Hippocampal formation (tissue), 2 donors: Measurements from ENCODE around the gene MRPS18C.
A peak's percentile ranks its signal among the peaks of the same experiment; 100 is the strongest.
"Not testable (repeated sequence)": the region's sequence is repeated elsewhere in the genome, so short reads cannot be mapped to it uniquely, and the experiment has no call there.

Source experiments
- DNase-seq, 2 donors: peaks; one replicate each; lab custom pipeline; 2025; lab: John Stamatoyannopoulos, UW

Gene MRPS18C

DNA sequence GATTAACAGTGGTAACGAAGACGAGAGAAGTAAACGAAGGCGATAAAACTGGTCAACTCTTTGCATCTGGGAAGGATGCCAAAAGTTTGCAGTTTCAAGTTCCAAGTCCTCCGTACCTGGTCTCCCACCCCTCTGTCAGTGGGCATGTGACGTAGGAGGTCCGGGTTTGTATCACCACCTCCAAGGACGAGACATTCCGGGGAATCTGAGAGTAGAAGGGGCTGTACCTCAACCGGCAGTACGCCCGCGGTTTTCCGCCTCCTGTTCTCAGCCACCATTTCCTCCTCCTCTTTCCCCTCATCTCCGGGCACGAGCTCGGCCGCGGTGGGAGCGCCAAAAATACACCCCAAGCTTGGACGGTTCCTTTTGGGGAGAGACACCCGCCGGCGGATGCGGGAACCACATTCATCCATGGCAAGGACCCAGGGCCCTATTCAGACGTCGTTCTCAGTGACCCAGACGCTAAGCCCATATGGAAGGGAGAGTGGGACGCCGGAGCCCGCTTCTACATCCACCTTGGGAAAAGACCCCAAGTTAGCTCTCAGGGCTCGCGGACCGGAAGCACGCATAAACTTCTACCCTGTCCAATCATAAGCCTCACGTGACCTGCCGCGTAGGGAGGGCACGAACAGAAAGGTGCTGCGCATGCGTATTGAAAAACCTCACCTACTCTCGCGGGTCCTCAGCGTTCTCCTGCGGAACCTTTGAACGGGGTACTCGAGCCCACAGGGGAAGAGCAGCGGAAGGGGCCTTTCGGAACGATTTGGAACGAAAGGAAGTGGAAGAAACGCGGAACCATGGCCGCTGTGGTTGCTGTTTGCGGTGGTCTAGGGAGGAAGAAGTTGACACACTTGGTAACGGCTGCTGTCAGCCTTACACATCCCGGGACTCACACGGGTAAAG is at the start of gene MRPS18C, which contains the start of gene HELQ:
Gene MRPS18C, plus strand, starts transcription at position 778 of the 903 bp plus-strand sequence. Its CDS starts 20 bp downstream, at position 798.
Gene HELQ, minus strand, starts transcription at position 543 of the 903 bp plus-strand sequence. Its CDS starts 130 bp downstream, at position 413.
- peak; percentile 95 to 99 for DNase-seq

GRCh38 chr4:83408908-83409307 is 47.0 kb upstream of the MRPS18C start:
- DNase-seq: no peak

- no peak for DNase-seq
These were observed 42.2 kb upstream of the MRPS18C start for GRCh38 chr4:83413676-83414075.

DNA sequence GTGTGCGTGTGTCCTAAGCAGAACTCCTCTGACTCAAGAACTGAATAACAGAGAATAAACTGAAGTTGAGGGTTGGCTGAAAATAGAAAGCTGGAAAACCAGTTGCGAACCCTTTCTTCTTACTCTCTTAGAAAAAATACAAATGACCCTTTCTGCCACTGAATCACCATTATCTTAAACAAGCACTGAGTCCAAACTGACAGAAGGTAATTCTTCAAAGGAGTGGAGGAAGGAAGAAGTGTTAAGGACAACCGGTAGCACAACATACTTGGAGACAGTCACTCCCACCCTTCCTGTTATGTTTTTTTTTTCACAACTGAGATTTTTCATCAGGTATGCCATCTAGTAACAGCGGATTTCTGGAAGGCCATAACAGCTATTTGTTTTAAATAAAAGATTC is 38.3 kb upstream of the MRPS18C start:
- DNase-seq: no peak

DNA sequence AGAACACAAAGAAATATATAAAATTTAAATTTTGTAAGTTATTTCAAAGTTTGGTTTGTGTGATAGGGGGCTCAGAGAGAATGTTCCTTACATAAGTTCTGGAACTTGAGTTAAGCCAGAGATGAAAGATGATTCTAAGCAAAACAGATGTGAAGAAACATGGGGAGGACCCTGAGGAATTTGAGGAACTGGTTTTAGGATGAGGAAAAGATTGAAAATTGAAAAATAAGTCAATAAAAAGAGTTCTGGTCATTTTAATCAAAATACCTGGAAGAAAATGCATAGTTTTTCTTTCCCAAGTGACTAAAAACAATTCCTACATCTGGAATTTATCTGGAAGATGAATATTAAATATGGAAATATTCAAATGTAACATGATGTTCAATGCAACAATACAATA is 37.6 kb upstream of the MRPS18C start:
- no peak for DNase-seq

DNA sequence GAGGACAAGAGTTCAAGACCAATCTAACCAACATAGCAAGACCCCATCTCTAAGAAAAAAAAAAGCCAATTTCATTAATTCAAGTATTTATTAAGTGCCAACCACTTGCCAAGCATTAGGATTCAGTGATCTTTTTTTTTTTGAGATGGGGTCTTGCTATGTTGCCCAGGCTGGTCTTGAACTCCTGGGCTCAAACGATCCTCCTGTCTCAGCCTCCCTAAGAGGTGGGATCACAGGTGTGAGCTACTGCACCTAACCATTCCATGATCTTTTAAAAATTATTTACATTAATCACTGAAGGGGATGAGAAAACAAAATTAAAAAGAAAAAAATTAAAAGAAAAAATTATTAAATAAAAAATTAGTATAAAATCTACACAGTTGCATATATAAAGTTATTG is 24.7 kb upstream of the MRPS18C start:
- DNase-seq: no peak

GRCh38 chr4:83436680-83437079 is 19.2 kb upstream of the MRPS18C start:
- DNase-seq: no peak

- no peak for DNase-seq
These were observed 17.1 kb upstream of the MRPS18C start for GRCh38 chr4:83438719-83439118.

GRCh38 chr4:83440148-83440814 is 15.6 kb upstream of the MRPS18C start:
- DNase-seq: no peak

GRCh38 chr4:83440899-83441298 is 15.0 kb upstream of the MRPS18C start:
- no peak for DNase-seq

- DNase-seq: no peak
These were observed 6.8 kb upstream of the MRPS18C start for GRCh38 chr4:83449009-83449408.

DNA sequence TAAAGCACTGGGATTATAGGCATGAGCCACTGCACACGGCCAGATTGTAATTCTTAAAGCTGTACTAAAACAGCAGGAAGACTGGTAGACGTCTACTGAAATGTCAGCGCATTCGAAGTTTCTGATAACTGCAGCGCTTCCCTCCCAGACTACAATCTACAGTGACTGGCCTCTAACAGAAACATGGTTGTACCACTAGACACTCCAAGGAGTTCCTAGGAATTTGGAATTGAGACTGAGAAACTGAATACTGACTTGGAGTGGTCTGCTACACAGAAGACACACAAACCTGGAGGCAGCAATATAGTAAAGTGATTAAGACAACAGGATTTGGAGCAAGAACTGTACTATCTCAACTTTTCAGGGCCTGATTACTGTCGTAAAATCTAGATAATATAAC is 1.2 kb upstream of the MRPS18C start:
- no peak for DNase-seq

DNA sequence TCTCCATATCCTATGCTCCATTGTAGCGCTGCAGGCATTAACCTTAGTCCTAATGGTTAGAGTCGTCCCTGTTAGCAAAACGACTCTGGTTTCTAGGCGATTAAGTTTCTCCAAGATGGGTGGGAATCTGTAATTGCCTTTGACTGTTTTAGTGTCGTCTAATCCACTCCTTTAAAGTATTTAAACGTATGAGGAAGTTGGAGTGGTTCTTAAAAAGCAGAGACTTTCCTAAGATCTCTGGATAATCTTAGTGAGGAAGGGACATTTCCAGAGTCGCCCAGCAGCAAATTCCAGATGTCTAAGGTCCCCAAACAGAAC is 285 bp downstream of the MRPS18C start:
- DNase-seq: no peak

DNA sequence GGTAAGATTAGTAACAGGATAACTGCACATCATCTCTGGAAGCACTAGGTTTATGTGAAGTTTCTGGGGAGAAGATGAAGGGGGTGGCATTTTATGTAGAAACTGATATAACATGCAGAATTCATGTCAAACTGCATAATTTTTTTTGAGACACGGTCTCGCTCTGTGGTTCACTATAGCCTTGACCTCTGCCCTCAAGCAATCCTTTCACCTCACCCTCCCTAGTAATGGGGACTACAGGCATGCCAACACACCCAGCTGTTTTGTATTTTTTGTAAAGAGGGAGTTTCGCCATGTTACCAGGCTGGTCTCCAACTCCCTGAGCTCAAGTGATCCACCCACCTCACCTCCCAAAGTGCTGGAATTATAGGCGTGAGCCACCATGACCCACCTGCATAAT is 17.6 kb downstream of the MRPS18C start:
- no peak for DNase-seq

GRCh38 chr4:83473966-83474365 is 18.1 kb downstream of the MRPS18C start:
- no peak for DNase-seq

GRCh38 chr4:83484500-83485461 is 28.9 kb downstream of the MRPS18C start, which contains the start of gene ABRAXAS1:
Gene ABRAXAS1, minus strand, starts transcription at chr4:83485100. Its CDS starts 28 bp downstream, at chr4:83485072.
- DNase-seq: peak; percentile 93 to 95

GRCh38 chr4:83486457-83487129 is 30.7 kb downstream of the MRPS18C start:
- DNase-seq: no peak

GRCh38 chr4:83489711-83490326 is 34.0 kb downstream of the MRPS18C start:
- DNase-seq: no peak

DNA sequence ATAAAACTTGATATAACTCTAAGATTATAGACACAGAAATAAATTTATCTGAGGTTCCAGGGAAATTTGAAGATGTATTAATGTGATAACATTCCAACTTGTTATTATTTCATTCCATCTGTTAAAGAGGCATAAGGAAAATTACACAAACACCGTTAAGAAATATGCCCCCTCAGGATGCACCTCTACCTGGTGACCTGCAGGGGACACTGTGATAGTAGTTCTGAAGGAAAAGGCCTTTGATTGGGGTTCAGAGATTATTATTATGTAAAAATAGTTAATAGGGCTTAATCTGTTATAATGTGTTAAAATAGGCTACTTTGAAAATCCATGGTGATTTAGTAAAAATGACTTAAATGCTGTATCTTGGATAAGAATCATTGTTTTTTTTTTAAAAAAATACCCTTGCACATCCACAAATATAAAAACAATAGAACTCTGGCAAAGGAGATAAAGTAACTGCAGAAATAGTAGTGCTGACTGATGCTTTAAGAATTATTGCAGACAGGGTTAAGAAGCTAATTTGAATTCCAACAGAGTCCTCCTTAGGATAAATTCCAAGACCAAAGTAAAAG is 35.1 kb downstream of the MRPS18C start:
- DNase-seq: no peak

DNA sequence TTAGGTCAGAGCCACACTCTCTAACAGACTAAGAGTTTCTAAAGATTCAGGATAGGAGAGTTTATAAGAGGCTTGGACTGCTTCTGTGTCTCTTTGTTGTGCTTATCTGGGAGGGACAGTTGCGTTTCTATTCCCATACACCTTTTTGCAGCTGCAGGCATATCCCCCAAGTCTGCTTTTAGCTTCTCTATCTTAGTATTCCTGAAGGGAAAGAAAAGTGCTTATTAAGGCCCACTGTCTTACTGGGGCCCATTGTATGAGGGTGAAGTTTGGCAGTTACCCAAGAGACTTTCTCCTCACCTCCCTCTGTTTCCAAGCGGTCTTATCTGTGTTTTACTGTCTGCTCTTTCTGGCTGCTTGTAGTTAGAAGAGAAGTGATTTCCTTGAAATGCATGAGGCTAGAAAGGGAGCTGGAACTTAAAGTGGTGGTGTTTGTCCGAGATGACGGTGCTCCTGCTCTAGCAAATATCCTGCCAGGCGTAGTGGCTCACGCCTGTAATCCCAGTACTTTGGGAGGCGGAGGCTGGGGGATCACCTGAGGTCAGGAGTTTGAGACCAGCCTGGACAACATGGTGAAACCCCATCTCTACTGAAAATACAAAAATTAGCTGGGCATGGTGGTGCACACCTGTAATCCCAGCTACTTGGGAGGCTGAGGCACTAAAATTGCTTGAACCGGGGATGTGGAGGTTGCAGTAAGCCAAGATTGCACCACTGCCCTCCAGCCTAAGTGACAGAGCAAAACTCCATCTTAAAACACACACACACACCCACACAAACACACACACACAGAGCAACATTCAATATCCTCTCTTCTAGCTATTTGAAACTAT is 40.4 kb downstream of the MRPS18C start:
- not testable (repeated sequence) for DNase-seq
